ENCODE results near the gene PEDS1. TPM values are rescaled to one million over a fixed set of nuclear protein-coding genes. Genes with fewer than 3 reads are reported as not detected.
A peak's percentile ranks its signal among the peaks of the same experiment; 100 is the strongest.
"Not testable (repeated sequence)": the region's sequence is repeated elsewhere in the genome, so short reads cannot be mapped to it uniquely, and the experiment has no call there.

The PEDS1 gene
- total RNA-seq, 1 donor, result 19.9 TPM

GRCh38 chr20:50186151-50186885 lies 32.8 kb upstream of the PEDS1 start:
- peak; percentile 88 for DNase-seq (ENCODE audit: low read depth)
- TF ChIP-seq CTCF (IDR thresholded peaks at IDR 0.05; ENCODE audit: insufficient read depth, low read length), result peak; percentile 97

GRCh38 chr20:50185426-50185825 lies 31.9 kb upstream of the PEDS1 start:
- DNase-seq (ENCODE audit: low read depth), result no peak
- H3K4me3 ChIP-seq (ENCODE audit: low read depth, low read length), result no peak overlapping the region
- TF ChIP-seq CTCF (IDR thresholded peaks at IDR 0.05; ENCODE audit: insufficient read depth, low read length), result no peak

More at GRCh38 chr20:50186151-50186885, 32.8 kb upstream of the PEDS1 start:
- H3K4me3 ChIP-seq (ENCODE audit: low read depth, low read length), result no peak overlapping the region

GRCh38 chr20:50182346-50182745 lies 28.8 kb upstream of the PEDS1 start:
- no peak for TF ChIP-seq CTCF (IDR thresholded peaks at IDR 0.05; ENCODE audit: insufficient read depth, low read length)
- H3K4me3 ChIP-seq (ENCODE audit: low read depth, low read length), result no peak overlapping the region
- DNase-seq (ENCODE audit: low read depth), result no peak

GRCh38 chr20:50181344-50181743 lies 27.8 kb upstream of the PEDS1 start:
- no peak overlapping the region for H3K4me3 ChIP-seq (ENCODE audit: low read depth, low read length)
- TF ChIP-seq CTCF (IDR thresholded peaks at IDR 0.05; ENCODE audit: insufficient read depth, low read length), result no peak
- no peak for DNase-seq (ENCODE audit: low read depth)

- DNase-seq (ENCODE audit: low read depth); H3K4me3 ChIP-seq (ENCODE audit: low read depth, low read length): not testable (repeated sequence)
These were observed 25.1 kb upstream of the PEDS1 start for GRCh38 chr20:50178672-50179071.

- no peak for TF ChIP-seq CTCF (IDR thresholded peaks at IDR 0.05; ENCODE audit: insufficient read depth, low read length)
- no peak for DNase-seq (ENCODE audit: low read depth)
- no peak overlapping the region for H3K4me3 ChIP-seq (ENCODE audit: low read depth, low read length)
These were observed 22.7 kb upstream of the PEDS1 start for GRCh38 chr20:50175938-50176933.

GRCh38 chr20:50174456-50174855 lies 20.9 kb upstream of the PEDS1 start:
- DNase-seq (ENCODE audit: low read depth), result no peak
- no peak overlapping the region for H3K4me3 ChIP-seq (ENCODE audit: low read depth, low read length)
- TF ChIP-seq CTCF (IDR thresholded peaks at IDR 0.05; ENCODE audit: insufficient read depth, low read length), result no peak

Measured in fibroblast of the aortic adventitia (primary cell).